H9 (cell line): Measurements from ENCODE around the gene HTR1E. TPM values are rescaled to one million over a fixed set of nuclear protein-coding genes. Genes with fewer than 3 reads are reported as not detected.
A peak's percentile ranks its signal among the peaks of the same experiment; 100 is the strongest.

Source experiments
- DNase-seq: peaks from one replicate; pipeline ENCODE4 v3.0.0-alpha.2; 2017
- H2AFZ ChIP-seq: one replicate; pipeline ENCODE4 v1.6.1; 2013; ENCODE audit warnings: mild to moderate bottlenecking, low read length, control low read depth, moderate library complexity
- H2AK5ac ChIP-seq: 2 replicates; pipeline ENCODE4 v1.6.1; 2013; ENCODE audit warnings: low read length, control low read depth, mixed read lengths; ENCODE audit not compliant: insufficient read length
- H2BK120ac ChIP-seq: one replicate; pipeline ENCODE4 v1.6.1; 2013; ENCODE audit warnings: low read depth, mild to moderate bottlenecking, low read length, control low read depth, inconsistent platforms; ENCODE audit not compliant: poor library complexity, severe bottlenecking
- H2BK12ac ChIP-seq: 2 replicates; pipeline ENCODE4 v1.6.1; 2013; ENCODE audit warnings: low read length, control low read depth, mixed read lengths, low read depth; ENCODE audit not compliant: insufficient read length
- H2BK15ac ChIP-seq: 2 replicates; pipeline ENCODE4 v1.6.1; 2013; ENCODE audit warnings: low read depth, low read length, control low read depth
- H2BK20ac ChIP-seq: one replicate; pipeline ENCODE4 v1.6.1; 2013; ENCODE audit warnings: low read depth, mild to moderate bottlenecking, low read length, control low read depth, inconsistent platforms; ENCODE audit not compliant: poor library complexity, severe bottlenecking
- H2BK5ac ChIP-seq: 2 replicates; pipeline ENCODE4 v1.6.1; 2013; ENCODE audit warnings: low read length, control low read depth, mixed read lengths; ENCODE audit not compliant: insufficient read length
- H3K14ac ChIP-seq: 2 replicates; pipeline ENCODE4 v1.6.1; 2013; ENCODE audit warnings: low read length, control low read depth; ENCODE audit not compliant: insufficient read depth
- H3K18ac ChIP-seq: 2 replicates; pipeline ENCODE4 v1.6.1; 2013; ENCODE audit warnings: low read depth, mild to moderate bottlenecking, mixed read lengths, low read length, control low read depth; ENCODE audit not compliant: insufficient read length
- H3K23ac ChIP-seq: 2 replicates; pipeline ENCODE4 v1.6.1; 2013; ENCODE audit warnings: low read length, control low read depth, mixed read lengths, low read depth; ENCODE audit not compliant: insufficient read length
- H3K23me2 ChIP-seq: 2 replicates; pipeline ENCODE4 v1.6.1; 2013; ENCODE audit warnings: low read depth, mild to moderate bottlenecking, mixed read lengths, low read length, control low read depth; ENCODE audit not compliant: insufficient read length, poor library complexity, severe bottlenecking
- H3K27ac ChIP-seq: 2 replicates; pipeline ENCODE4 v1.5.1; 2013; ENCODE audit warnings: low read length, control low read depth, mixed read lengths, low read depth; ENCODE audit not compliant: insufficient read length
- H3K27me3 ChIP-seq: 2 replicates; pipeline ENCODE4 v1.6.1; 2013; ENCODE audit warnings: low read length, control low read depth, inconsistent platforms; ENCODE audit not compliant: insufficient read depth
- H3K4ac ChIP-seq: 2 replicates; pipeline ENCODE4 v1.6.1; 2013; ENCODE audit warnings: low read depth, mild to moderate bottlenecking, control low read depth, inconsistent platforms, low read length, moderate library complexity
- H3K4me1 ChIP-seq: 2 replicates; pipeline ENCODE4 v1.6.1; 2013; ENCODE audit warnings: low read length, control low read depth, inconsistent platforms; ENCODE audit not compliant: insufficient read depth
- H3K4me2 ChIP-seq: 2 replicates; pipeline ENCODE4 v1.6.1; 2013; ENCODE audit warnings: low read length, control low read depth, mixed read lengths; ENCODE audit not compliant: insufficient read length, insufficient read depth
- H3K56ac ChIP-seq: 2 replicates; pipeline ENCODE4 v1.6.1; 2013; ENCODE audit warnings: low read depth, mild to moderate bottlenecking, mixed read lengths, low read length, control low read depth; ENCODE audit not compliant: insufficient read length
- H3K79me1 ChIP-seq: 2 replicates; pipeline ENCODE4 v1.6.1; 2013; ENCODE audit warnings: low read depth, mild to moderate bottlenecking, moderate library complexity, low read length, control low read depth, inconsistent platforms; ENCODE audit not compliant: insufficient read depth, poor library complexity, severe bottlenecking
- H3K79me2 ChIP-seq: 2 replicates; pipeline ENCODE4 v1.6.1; 2013; ENCODE audit warnings: low read length, control low read depth, inconsistent platforms; ENCODE audit not compliant: insufficient read depth
- H3K9ac ChIP-seq: 2 replicates; pipeline ENCODE4 v1.6.1; 2013; ENCODE audit warnings: low read length, control low read depth, mixed read lengths; ENCODE audit not compliant: insufficient read length; ENCODE audit errors: extremely low read depth
- H3K9me3 ChIP-seq: one replicate; pipeline ENCODE4 v1.6.1; 2013; ENCODE audit warnings: low read depth, low read length, inconsistent platforms; ENCODE audit not compliant: control insufficient read depth
- H3T11ph ChIP-seq: one replicate; pipeline ENCODE4 v1.6.1; 2013; ENCODE audit warnings: mild to moderate bottlenecking, low read length, control low read depth, inconsistent platforms
- H4K20me1 ChIP-seq: one replicate; pipeline ENCODE4 v1.6.1; 2013; ENCODE audit not compliant: control insufficient read depth, insufficient read length, insufficient read depth
- H4K5ac ChIP-seq: 2 replicates; pipeline ENCODE4 v1.6.1; 2013; ENCODE audit warnings: low read depth, mild to moderate bottlenecking, mixed read lengths, low read length, control low read depth; ENCODE audit not compliant: insufficient read length
- H4K8ac ChIP-seq: replicated peaks from 2 replicates; pipeline ENCODE4 v1.6.1; 2013; ENCODE audit warnings: low read length, control low read depth, mixed read lengths, low read depth; ENCODE audit not compliant: insufficient read length
- H4K91ac ChIP-seq: 2 replicates; pipeline ENCODE4 v1.6.1; 2013; ENCODE audit warnings: low read depth, mild to moderate bottlenecking, moderate library complexity, mixed read lengths, low read length, control low read depth; ENCODE audit not compliant: insufficient read length
- H3K27ac Mint-ChIP-seq, 3 experiments: 2 replicates in 2 of 3; 3 replicates in 1 of 3; pipeline ENCODE4 v1.8.0; 2020 to 2021; ENCODE audit warnings: mixed read lengths in 3 of 3, mild to moderate bottlenecking in 1 of 3, moderate library complexity in 1 of 3
- H3K27me3 Mint-ChIP-seq: 2 replicates; pipeline ENCODE4 v1.8.0; 2021; ENCODE audit warnings: low read depth, mild to moderate bottlenecking, moderate library complexity, mixed read lengths
- H3K36me3 Mint-ChIP-seq, 3 experiments: 2 replicates in 2 of 3; 3 replicates in 1 of 3; pipeline ENCODE4 v1.8.0; 2020 to 2021; ENCODE audit warnings: low read depth in 3 of 3, mixed read lengths in 3 of 3; ENCODE audit not compliant: insufficient read depth in 1 of 3
- H3K4me1 Mint-ChIP-seq, 2 experiments: 2 replicates each; pipeline ENCODE4 v1.8.0; 2020; ENCODE audit warnings: mixed read lengths in 2 of 2
- H3K4me3 Mint-ChIP-seq, 2 experiments: 2 replicates in 1 of 2; 3 replicates in 1 of 2; pipeline ENCODE4 v1.8.0; 2020 to 2021; ENCODE audit warnings: mild to moderate bottlenecking in 2 of 2, mixed read lengths in 2 of 2, moderate library complexity in 1 of 2
- H3K9me3 Mint-ChIP-seq, 2 experiments: 2 replicates in 1 of 2; 3 replicates in 1 of 2; pipeline ENCODE4 v1.8.0; 2020; ENCODE audit warnings: mild to moderate bottlenecking in 2 of 2, mixed read lengths in 2 of 2, moderate library complexity in 1 of 2
- WGBS: extraction: QIAGEN DNeasy Blood & Tissue Kit; methylation state at CpG from one replicate; pipeline ENCODE4 v1.1.7; 2013; ENCODE audit warnings: missing lambda C conversion rate, low lambda C conversion rate, mixed read lengths; ENCODE audit not compliant: insufficient read length; ENCODE audit errors: extremely low coverage; 5-methylcytosine and 5-hydroxymethylcytosine counted together
- total RNA-seq: library from RNA; stranded (reverse); gene quantifications from 2 replicates; pipeline ENCODE4 v1.2.1, GENCODE V29; 2021
- TF ChIP-seq, protein P1 (sequence below): fragments of 200-600 bp; sonication (generic); conservative IDR thresholded peaks from 3 replicates; pipeline ENCODE4 v1.8.0; 2021; ENCODE audit warnings: antibody characterized with exemption, mild to moderate bottlenecking

Gene HTR1E
- total RNA-seq, 1 experiment from 2014 or later: not detected

DNA sequence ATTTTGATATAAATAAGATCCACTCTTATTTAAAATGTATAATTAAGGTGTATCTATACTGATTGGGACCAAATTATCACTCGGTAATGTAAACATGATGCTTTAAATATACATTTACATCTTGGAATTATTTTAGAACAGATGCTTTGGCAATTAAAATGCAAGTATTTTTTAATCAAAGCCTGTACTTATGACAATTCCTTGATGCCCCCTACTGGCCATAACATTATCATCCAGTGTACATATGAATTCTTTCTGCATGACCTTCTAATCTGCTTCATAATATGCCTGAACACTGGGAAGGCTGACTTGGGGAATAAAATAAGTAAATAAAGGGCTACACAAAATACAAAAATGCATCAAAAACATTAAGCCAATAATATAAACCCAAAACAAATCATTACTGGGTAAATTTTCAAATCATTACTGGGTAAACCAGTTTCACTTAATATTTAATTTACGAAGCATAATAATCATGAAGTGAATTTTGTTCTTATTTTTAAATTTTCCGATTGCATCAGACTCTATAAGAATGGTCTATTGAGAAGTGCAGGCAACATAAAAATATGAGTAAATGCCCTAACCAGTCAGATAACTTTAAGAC, 92.5 kb downstream of the HTR1E start:
- Histone ChIP-seq H2BK15ac (no peak overlapping the region), H3K23me2 (no peaks in the 10 kb centered on the region), H3T11ph (no peak overlapping the region), H3K4ac (no peak overlapping the region), H2BK5ac (no peak overlapping the region), H3K4me1 (no peaks in the 10 kb centered on the region), H2BK120ac (no peak overlapping the region), H3K27me3 (no peaks in the 10 kb centered on the region), H4K8ac (no peak overlapping the region), H2AFZ (no peak overlapping the region), H2BK20ac (no peak overlapping the region), H3K56ac (no peak overlapping the region), H3K18ac (no peak overlapping the region), H2BK12ac (no peak overlapping the region), H4K91ac (no peak overlapping the region), H2AK5ac (no peak overlapping the region), H3K9ac (no peak overlapping the region), H4K20me1 (no peaks in the 10 kb centered on the region), H3K9me3 (no peaks in the 10 kb centered on the region), H3K4me2 (no peak overlapping the region), H3K27ac (no peak overlapping the region), H4K5ac (no peak overlapping the region), H3K79me1 (no peaks in the 10 kb centered on the region), H3K14ac (no peak overlapping the region), H3K23ac (no peak overlapping the region), H3K79me2 (no peaks in the 10 kb centered on the region)
- no peaks in the 10 kb centered on the region; a peak in 1 of 7 replicates for H3K36me3 Mint-ChIP-seq
- H3K4me1 Mint-ChIP-seq: no peaks in the 10 kb centered on the region
- TF ChIP-seq, protein P1, sequence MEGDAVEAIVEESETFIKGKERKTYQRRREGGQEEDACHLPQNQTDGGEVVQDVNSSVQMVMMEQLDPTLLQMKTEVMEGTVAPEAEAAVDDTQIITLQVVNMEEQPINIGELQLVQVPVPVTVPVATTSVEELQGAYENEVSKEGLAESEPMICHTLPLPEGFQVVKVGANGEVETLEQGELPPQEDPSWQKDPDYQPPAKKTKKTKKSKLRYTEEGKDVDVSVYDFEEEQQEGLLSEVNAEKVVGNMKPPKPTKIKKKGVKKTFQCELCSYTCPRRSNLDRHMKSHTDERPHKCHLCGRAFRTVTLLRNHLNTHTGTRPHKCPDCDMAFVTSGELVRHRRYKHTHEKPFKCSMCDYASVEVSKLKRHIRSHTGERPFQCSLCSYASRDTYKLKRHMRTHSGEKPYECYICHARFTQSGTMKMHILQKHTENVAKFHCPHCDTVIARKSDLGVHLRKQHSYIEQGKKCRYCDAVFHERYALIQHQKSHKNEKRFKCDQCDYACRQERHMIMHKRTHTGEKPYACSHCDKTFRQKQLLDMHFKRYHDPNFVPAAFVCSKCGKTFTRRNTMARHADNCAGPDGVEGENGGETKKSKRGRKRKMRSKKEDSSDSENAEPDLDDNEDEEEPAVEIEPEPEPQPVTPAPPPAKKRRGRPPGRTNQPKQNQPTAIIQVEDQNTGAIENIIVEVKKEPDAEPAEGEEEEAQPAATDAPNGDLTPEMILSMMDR: peak; percentile 66
- WGBS: no CpG with 5 or more reads among the region's 3 CpGs
- no peak for DNase-seq
- H3K27me3 Mint-ChIP-seq: peaks cover 1% of the 10 kb centered on the region; the same call in 1 of the 2 replicates
- H3K9me3 Mint-ChIP-seq: peaks cover 0 to 13% of the 10 kb centered on the region in 2 experiments; a peak in 3 of 5 replicates
- H3K4me3 Mint-ChIP-seq: no peak overlapping the region
- no peak overlapping the region for H3K27ac Mint-ChIP-seq
